ENCODE measurements around the gene TMEM259.
A peak's percentile ranks its signal among the peaks of the same experiment; 100 is the strongest.

TMEM259 gene

GRCh38 chr19:1015061-1015781 lies 5.7 kb downstream of the TMEM259 start:
- TF ChIP-seq Cebpa-rat (IDR thresholded peaks at IDR 0.05), result no peak
- H3K4me1 ChIP-seq, result peaks cover 30 to 38% (median 37%) of the 10 kb centered on the region in 10 experiments
- H3K27me3 ChIP-seq, result no peaks in the 10 kb centered on the region
- H3K36me3 ChIP-seq, result peaks cover 53 to 93% (median 77%) of the 10 kb centered on the region in 11 experiments
- H4K20me1 ChIP-seq, result peaks cover 88 to 98% (median 90%) of the 10 kb centered on the region in 11 experiments
- H3K4me2 ChIP-seq, result no peak overlapping the region
- H3K27ac ChIP-seq, result no peak overlapping the region
- H3K9me3 ChIP-seq (replicated peaks in 1 of 11), result no peaks in the 10 kb centered on the region
- peak overlapping the region in 2 of 11 experiments; percentile 29 to 45; a peak in 1 of 22 replicates for H3K9ac ChIP-seq
- H3K4me3 ChIP-seq, result no peak overlapping the region

- Histone ChIP-seq H3K9me3 (replicated peaks in 1 of 11) (no peaks in the 10 kb centered on the region), H3K4me1 (peaks cover 24 to 33% (median 32%) of the 10 kb centered on the region in 10 experiments), H3K4me3 (no peak overlapping the region), H3K27ac (no peak overlapping the region), H3K36me3 (peaks cover 61 to 98% (median 84%) of the 10 kb centered on the region in 11 experiments), H4K20me1 (peaks cover 87 to 98% (median 90%) of the 10 kb centered on the region in 11 experiments), H3K4me2 (no peak overlapping the region), H3K9ac (no peak overlapping the region; a peak in 1 of 22 replicates), H3K27me3 (no peaks in the 10 kb centered on the region)
- no peak for TF ChIP-seq Cebpa-rat (IDR thresholded peaks at IDR 0.05)
Observed at GRCh38 chr19:1014161-1015060, 6.5 kb downstream of the TMEM259 start.

GRCh38 chr19:1013218-1013617 lies 7.7 kb downstream of the TMEM259 start:
- Histone ChIP-seq H3K4me3 (no peak overlapping the region), H3K4me1 (peaks cover 12 to 21% (median 20%) of the 10 kb centered on the region in 10 experiments), H3K4me2 (no peak overlapping the region), H3K27ac (no peak overlapping the region), H3K9ac (no peak overlapping the region; a peak in 1 of 22 replicates), H3K9me3 (replicated peaks in 1 of 11) (no peaks in the 10 kb centered on the region), H3K36me3 (peaks cover 72 to 97% (median 84%) of the 10 kb centered on the region in 11 experiments), H4K20me1 (peaks cover 75 to 98% (median 89%) of the 10 kb centered on the region in 11 experiments), H3K27me3 (no peaks in the 10 kb centered on the region)
- no peak for TF ChIP-seq Cebpa-rat (IDR thresholded peaks at IDR 0.05)

DNA sequence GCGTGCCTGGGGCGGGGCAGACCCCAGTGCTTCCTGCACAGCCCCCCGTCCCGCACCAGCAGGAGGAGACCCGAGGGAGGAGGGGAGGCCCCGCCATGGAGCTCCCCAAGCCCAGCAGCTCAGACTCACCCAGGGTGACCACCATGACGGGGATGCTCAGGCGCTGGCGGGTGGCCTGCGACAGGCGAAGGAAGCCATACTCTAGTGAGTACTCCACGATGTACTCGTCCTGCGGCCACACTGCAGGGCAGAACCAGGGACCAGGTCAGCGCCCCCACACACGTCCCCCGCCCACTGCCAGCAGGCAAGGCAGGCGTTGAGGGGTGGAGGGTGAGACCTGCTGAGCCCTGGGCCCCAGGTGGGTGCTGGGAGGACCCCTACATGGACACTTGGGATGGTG lies 8.6 kb downstream of the TMEM259 start:
- Histone ChIP-seq H3K4me1 (peaks cover 4 to 13% (median 11%) of the 10 kb centered on the region in 10 experiments; a peak in 19 of 20 replicates), H3K4me3 (no peak overlapping the region)

GRCh38 chr19:1011831-1012333 lies 9.0 kb downstream of the TMEM259 start:
- Histone ChIP-seq H3K27me3 (no peaks in the 10 kb centered on the region), H3K36me3 (peaks cover 62 to 90% (median 75%) of the 10 kb centered on the region in 11 experiments)

More for the DNA sequence above, 8.6 kb downstream of the TMEM259 start:
- no peak for TF ChIP-seq Cebpa-rat (IDR thresholded peaks at IDR 0.05)
- H3K9me3 ChIP-seq (replicated peaks in 1 of 11), result no peaks in the 10 kb centered on the region
- H3K27ac ChIP-seq, result no peak overlapping the region
- peaks cover 66 to 91% (median 80%) of the 10 kb centered on the region in 11 experiments for H4K20me1 ChIP-seq
- peaks cover 66 to 90% (median 76%) of the 10 kb centered on the region in 11 experiments for H3K36me3 ChIP-seq
- no peak overlapping the region for H3K9ac ChIP-seq
- H3K4me2 ChIP-seq, result no peak overlapping the region
- no peaks in the 10 kb centered on the region for H3K27me3 ChIP-seq

DNA sequence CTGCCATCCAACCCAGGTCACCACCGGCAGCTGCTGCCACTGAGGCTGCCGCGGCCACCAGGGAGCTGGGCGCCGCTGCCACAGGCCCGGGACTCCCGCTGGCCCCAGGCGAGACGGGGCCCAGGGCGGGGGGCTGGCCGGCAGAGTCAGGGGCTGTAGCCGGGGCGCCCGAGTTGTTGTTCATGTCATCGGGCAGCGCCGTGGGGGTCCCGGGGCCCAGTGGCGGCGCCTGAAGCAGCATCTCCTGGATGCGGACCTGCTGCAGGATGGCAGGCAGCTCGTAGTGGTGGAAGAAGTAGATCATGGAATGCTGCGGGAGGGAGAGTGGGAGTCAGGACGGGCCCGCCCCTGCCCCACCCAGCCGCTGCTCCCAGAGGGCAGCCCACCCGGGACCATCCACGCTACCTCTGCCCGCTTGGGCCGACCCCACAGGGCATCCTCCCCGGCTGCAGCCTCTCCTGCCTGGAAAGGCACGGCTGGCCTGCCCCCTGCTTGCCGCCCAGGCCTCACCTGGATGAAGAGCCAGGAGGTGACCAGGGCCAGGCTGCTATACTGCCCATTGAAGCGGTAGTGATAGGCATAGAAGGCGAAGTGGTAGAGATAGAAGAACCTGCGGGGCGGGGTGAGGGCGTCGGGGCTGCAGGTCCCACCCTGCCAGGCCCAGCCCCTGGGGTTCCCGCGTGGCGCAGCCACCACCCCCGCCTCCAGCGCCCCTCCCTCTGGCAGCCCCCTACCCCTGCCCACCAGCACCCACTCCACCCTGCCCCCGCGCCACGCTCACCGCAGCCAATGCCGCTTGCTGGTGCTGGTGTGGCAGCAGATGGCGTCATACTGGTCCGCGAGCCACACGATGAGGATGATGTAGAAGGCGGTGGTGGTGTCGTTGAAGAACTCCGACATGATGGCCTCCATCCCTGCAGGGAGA lies 10.1 kb downstream of the TMEM259 start:
- peaks cover 62 to 86% (median 67%) of the 10 kb centered on the region in 11 experiments for H3K36me3 ChIP-seq
- H3K4me2 ChIP-seq, result no peak overlapping the region
- H3K4me1 ChIP-seq, result no peaks in the 10 kb centered on the region
- peaks cover 51 to 89% (median 73%) of the 10 kb centered on the region in 11 experiments for H4K20me1 ChIP-seq
- H3K27ac ChIP-seq, result no peak overlapping the region
- H3K9me3 ChIP-seq (replicated peaks in 1 of 11), result no peaks in the 10 kb centered on the region
- no peak overlapping the region for H3K4me3 ChIP-seq
- H3K9ac ChIP-seq, result no peak overlapping the region
- TF ChIP-seq Cebpa-rat (IDR thresholded peaks at IDR 0.05), result no peak
- H3K27me3 ChIP-seq, result no peaks in the 10 kb centered on the region

More at GRCh38 chr19:1011831-1012333, 9.0 kb downstream of the TMEM259 start:
- Histone ChIP-seq H3K4me3 (no peak overlapping the region), H3K4me2 (no peak overlapping the region), H4K20me1 (peaks cover 62 to 91% (median 77%) of the 10 kb centered on the region in 11 experiments), H3K4me1 (peaks cover 0 to 8% (median 7%) of the 10 kb centered on the region in 10 experiments; a peak in 14 of 20 replicates), H3K9ac (no peak overlapping the region), H3K9me3 (replicated peaks in 1 of 11) (no peaks in the 10 kb centered on the region), H3K27ac (no peak overlapping the region)
- TF ChIP-seq Cebpa-rat (IDR thresholded peaks at IDR 0.05), result no peak

DNA sequence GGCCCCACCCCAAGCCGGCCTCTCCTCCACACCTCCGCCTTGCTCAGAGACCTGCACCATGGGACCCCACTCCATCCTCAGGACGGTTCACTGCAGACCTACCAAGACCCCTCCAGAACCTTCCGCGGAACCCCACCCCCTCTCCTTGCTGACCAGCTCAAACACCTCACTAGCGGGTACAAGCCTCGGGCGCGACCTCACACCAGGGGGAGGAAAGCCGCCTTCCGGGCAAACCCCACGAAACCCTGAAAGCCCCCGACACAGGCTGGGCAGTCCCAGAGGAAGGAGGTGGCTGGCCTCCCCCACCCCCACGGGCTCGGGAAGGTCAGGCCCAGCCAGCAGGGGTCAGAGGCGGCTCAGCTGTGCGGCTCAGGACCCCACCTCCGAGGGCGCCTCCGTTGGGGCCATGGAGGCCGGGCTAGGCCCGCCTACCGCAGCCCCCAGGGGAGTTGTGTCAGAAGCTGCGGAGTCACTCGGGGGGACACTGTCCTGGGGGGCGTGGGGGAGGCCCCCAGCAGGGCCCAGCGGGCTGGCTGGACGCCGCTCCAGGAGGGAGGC lies 10.9 kb downstream of the TMEM259 start:
- Histone ChIP-seq H3K4me3 (no peak overlapping the region), H3K36me3 (peaks cover 55 to 78% (median 59%) of the 10 kb centered on the region in 11 experiments), H3K4me2 (no peak overlapping the region), H3K9me3 (replicated peaks in 1 of 11) (no peaks in the 10 kb centered on the region), H3K27me3 (no peaks in the 10 kb centered on the region), H3K9ac (no peak overlapping the region), H4K20me1 (peaks cover 43 to 86% (median 65%) of the 10 kb centered on the region in 11 experiments), H3K27ac (no peak overlapping the region), H3K4me1 (no peaks in the 10 kb centered on the region)
- TF ChIP-seq Cebpa-rat (IDR thresholded peaks at IDR 0.05), result no peak
